ENCODE measurements around the gene FBF1. TPM values are rescaled to one million over a fixed set of nuclear protein-coding genes. Genes with fewer than 3 reads are reported as not detected.

Gene FBF1
- polyA plus RNA-seq, 1 donor from 2014 or later, result 13.5 TPM

- Histone ChIP-seq H3K9me3 (ENCODE audit: low read length) (no peaks in the 10 kb centered on the region), H3K9ac (ENCODE audit: low read length) (no peak overlapping the region), H3K79me2 (replicated peaks; ENCODE audit: insufficient read depth, low read length) (no peaks in the 10 kb centered on the region), H2AFZ (ENCODE audit: low read depth, low read length) (no peak overlapping the region), H3K36me3 (ENCODE audit: insufficient read depth, low read length) (no peaks in the 10 kb centered on the region), H3K9me2 (ENCODE audit: insufficient read depth, low read length) (no peaks in the 10 kb centered on the region), H4K20me1 (ENCODE audit: insufficient read depth) (no peaks in the 10 kb centered on the region), H3K4me2 (ENCODE audit: low read length) (no peak overlapping the region), H3K4me3 (ENCODE audit: low read length) (no peak overlapping the region), H3K27me3 (ENCODE audit: insufficient read depth, low read depth, low read length) (no peaks in the 10 kb centered on the region), H3K27ac (ENCODE audit: low read length) (no peak overlapping the region), H3F3A (ENCODE audit: insufficient read depth, low read length, poor library complexity, severe bottlenecking) (no peaks in the 10 kb centered on the region)
- TF ChIP-seq EP300 (conservative IDR thresholded peaks at IDR 0.05; ENCODE audit: poor library complexity, severe bottlenecking), result no peak
- no peak for TF ChIP-seq CTCF (IDR thresholded peaks at IDR 0.05; ENCODE audit: poor library complexity, severe bottlenecking)
- TF ChIP-seq TAF1 (IDR thresholded peaks at IDR 0.05; ENCODE audit: low read depth), result no peak
- TF ChIP-seq REST (IDR thresholded peaks at IDR 0.05; ENCODE audit: borderline replicate concordance), result no peak
- TF ChIP-seq SMC3 (conservative IDR thresholded peaks at IDR 0.05; ENCODE audit: poor library complexity), result no peak
Measured at GRCh38 chr17:75864448-75864871, 76.4 kb downstream of the FBF1 start.

- Histone ChIP-seq H3K27ac (ENCODE audit: low read length) (no peak overlapping the region), H3F3A (ENCODE audit: insufficient read depth, low read length, poor library complexity, severe bottlenecking) (no peaks in the 10 kb centered on the region), H3K27me3 (ENCODE audit: insufficient read depth, low read depth, low read length) (no peaks in the 10 kb centered on the region), H4K20me1 (ENCODE audit: insufficient read depth) (no peaks in the 10 kb centered on the region), H3K79me2 (replicated peaks; ENCODE audit: insufficient read depth, low read length) (no peaks in the 10 kb centered on the region), H3K9ac (ENCODE audit: low read length) (no peak overlapping the region), H2AFZ (ENCODE audit: low read depth, low read length) (no peak overlapping the region), H3K9me2 (ENCODE audit: insufficient read depth, low read length) (no peaks in the 10 kb centered on the region), H3K9me3 (ENCODE audit: low read length) (no peaks in the 10 kb centered on the region), H3K4me3 (ENCODE audit: low read length) (no peak overlapping the region), H3K36me3 (ENCODE audit: insufficient read depth, low read length) (no peaks in the 10 kb centered on the region), H3K4me2 (ENCODE audit: low read length) (no peak overlapping the region)
- TF ChIP-seq POLR2AphosphoS5 (IDR thresholded peaks at IDR 0.05) (no peak), MXI1 (conservative IDR thresholded peaks at IDR 0.05; ENCODE audit: poor library complexity, severe bottlenecking) (no peak), RAD21 (conservative IDR thresholded peaks at IDR 0.05) (no peak), EZH2 (IDR thresholded peaks at IDR 0.05; ENCODE audit: borderline replicate concordance, insufficient read depth, low read length, poor library complexity, severe bottlenecking) (no peak)
Measured at GRCh38 chr17:75861927-75862317, 78.9 kb downstream of the FBF1 start.

Other genes starting within 250 kb of the FBF1 start
- not detected in 2 replicates for gene ITGB4, start 219.6 kb downstream of the FBF1 start, polyA plus RNA-seq
- 4.8 TPM in 2 replicates for gene GALK1, start 175.8 kb downstream of the FBF1 start, polyA plus RNA-seq
- gene UNK, start 156.2 kb downstream of the FBF1 start, polyA plus RNA-seq, result 28.1 and 29.9 TPM in 2 replicates
- 1.2 and 6.9 TPM in 2 replicates for gene UNC13D, start 96.6 kb downstream of the FBF1 start, polyA plus RNA-seq
- gene WBP2, start 85.7 kb downstream of the FBF1 start, polyA plus RNA-seq, result 21.4 and 21.7 TPM in 2 replicates
- 0.54 and 0.67 TPM in 2 replicates for gene TRIM47, start 62.5 kb downstream of the FBF1 start, polyA plus RNA-seq
- gene TRIM65, start 44.1 kb downstream of the FBF1 start, polyA plus RNA-seq, result 1.5 and 1.7 TPM in 2 replicates
- gene MRPL38, start 36.2 kb downstream of the FBF1 start, polyA plus RNA-seq, result 91.2 and 115 TPM in 2 replicates
- gene ACOX1, start 38.1 kb upstream of the FBF1 start, polyA plus RNA-seq, result 30.1 and 31.2 TPM in 2 replicates
- gene TEN1, start 38.2 kb upstream of the FBF1 start, polyA plus RNA-seq, result 33.1 and 41.3 TPM in 2 replicates
- gene CDK3, start 59.8 kb upstream of the FBF1 start, polyA plus RNA-seq, result 29.2 and 42.8 TPM in 2 replicates
- not detected in 2 replicates for gene EVPL, start 86.3 kb upstream of the FBF1 start, polyA plus RNA-seq
- gene SRP68, start 131.5 kb upstream of the FBF1 start, polyA plus RNA-seq, result 22.3 and 26.3 TPM in 2 replicates
- gene GALR2, start 133.7 kb upstream of the FBF1 start, polyA plus RNA-seq, result not detected in 2 replicates
- gene ZACN, start 138.1 kb upstream of the FBF1 start, polyA plus RNA-seq, result 0.10 TPM in 1 of 2 replicates, not detected in the other
- gene EXOC7, start 162.7 kb upstream of the FBF1 start, polyA plus RNA-seq, result 146 and 180 TPM in 2 replicates
- gene FOXJ1, start 200.2 kb upstream of the FBF1 start, polyA plus RNA-seq, result 0.56 and 0.84 TPM in 2 replicates